Activated CD8-positive, alpha-beta memory T cell treated with anti-CD3 and anti-CD28 coated beads, Interleukin-2, amount 50 U/mL, for 48 hours (primary cell): ENCODE data around the gene UGT2A3.

ENCODE experiments used
- DNase-seq: peaks from one replicate; pipeline ENCODE4 v3.0.0-alpha.2; 2020

The UGT2A3 gene

DNA sequence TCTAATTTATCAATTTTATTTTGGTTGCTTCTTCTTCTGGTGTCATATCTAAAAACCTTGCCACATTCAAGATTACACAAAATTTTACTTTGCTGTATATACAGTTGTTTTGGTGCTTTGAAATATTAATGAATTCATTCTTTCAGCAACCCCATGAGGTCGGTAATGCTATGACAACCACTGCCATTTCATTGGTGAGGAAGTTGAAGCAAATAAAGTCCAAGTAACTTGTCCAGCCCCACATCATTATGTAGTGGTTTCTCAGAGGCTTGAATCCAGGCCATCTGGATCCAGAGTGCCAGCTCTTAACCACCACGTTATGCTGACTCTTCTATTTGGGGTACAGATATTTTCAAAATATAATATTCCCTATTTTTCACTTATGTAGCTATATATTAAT, 42.2 kb downstream of the UGT2A3 start:
- no peak for DNase-seq

DNA sequence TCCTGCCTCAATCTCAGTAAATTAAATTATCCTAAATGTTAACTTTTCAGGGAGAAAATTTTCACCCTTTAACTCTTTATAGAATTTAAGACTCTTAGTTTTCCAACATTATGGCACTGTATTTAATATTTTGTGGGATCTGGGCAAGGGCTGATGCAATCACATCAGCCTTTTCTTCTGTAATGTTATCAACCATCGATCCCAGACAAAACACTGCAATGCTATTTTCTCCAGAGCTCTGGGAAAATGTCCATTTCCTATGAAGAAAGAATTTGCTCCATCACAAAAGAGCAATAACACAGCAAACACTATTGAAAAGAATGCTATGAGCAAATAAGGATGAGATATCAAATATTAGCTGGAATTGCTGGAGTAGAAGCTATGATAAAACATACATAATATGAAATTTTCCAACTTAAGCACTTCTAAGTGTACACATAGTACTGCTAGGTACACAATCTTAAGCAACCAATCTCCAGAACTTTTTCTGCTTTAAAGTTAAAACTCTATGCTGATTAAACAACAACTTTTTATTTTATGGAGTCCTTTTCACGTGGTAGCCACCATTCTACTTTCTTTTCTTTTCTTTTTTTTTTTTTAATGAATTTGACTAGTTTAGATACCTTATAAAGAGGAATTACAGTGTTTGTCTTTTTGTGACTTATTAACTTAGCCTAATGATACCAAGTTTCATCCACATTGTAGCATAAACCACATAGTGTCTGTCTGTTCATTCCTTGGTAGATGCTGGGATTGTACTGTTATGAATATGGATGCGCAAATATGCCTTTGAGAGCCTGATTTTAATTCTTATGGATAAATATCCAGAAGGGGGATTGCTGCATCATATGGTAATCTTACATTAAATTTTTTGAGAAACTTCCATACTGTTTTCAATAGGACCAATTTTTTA, 43.6 kb downstream of the UGT2A3 start:
- DNase-seq: no peak

DNA sequence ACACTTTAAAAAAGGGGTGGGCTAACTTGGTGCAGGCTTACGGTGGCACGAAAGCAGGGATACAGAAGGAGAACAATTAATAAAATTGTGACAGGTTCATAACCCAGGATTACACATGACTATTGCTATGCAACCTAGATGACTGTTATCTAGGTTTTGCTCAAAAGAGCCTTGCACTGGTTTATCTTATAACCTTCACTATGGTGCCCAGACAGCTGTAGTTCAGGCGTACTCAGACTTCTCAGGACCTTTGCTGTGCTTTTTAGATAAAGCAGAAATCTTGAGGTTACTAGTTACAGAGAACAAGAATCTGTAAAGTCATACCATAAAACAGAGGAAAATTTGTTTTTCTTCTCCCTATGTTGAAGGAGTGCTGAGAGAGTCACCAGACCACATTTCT, 44.4 kb downstream of the UGT2A3 start:
- DNase-seq: no peak

- no peak for DNase-seq
Observed at GRCh38 chr4:68906780-68907137, 44.8 kb downstream of the UGT2A3 start.

DNA sequence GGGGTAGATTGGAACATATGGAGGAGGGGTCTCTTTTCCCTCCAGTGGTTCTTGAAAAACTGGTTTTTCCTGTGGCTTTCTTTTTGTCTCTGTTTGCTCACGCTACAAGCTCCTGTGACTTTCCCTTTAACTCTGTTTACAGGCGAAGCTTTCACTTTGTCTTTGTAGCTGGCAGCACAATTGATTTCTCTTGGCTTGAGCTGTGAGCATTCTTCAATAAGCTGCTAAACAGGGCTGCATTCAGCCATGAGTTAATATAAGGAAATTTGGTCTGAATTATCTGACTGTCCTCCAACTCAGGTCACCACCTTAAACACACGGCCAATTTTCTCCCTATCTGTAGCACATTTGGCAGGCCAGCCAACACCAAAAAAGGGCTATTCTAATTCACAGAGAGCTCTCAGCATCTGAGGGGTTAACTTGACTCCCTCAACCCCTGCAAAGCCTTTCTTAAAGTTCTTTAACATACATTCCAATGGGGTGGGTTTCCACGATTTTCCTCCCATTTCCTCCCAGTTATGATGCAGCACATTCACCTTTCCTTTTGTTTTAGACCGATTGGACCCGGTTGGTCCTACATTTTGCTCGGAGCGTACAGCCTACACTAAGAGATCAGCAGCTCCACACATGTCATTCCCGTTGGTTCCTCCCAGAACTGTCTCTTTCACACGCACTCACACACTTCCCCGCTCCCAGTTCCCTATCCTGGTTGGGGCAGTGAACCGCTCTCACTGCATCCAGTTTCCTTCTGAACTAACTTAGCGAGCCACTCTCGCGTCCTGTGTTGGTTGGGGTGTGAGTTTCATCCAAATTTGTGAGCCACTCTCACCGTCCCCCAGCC, 45.4 kb downstream of the UGT2A3 start:
- no peak for DNase-seq

DNA sequence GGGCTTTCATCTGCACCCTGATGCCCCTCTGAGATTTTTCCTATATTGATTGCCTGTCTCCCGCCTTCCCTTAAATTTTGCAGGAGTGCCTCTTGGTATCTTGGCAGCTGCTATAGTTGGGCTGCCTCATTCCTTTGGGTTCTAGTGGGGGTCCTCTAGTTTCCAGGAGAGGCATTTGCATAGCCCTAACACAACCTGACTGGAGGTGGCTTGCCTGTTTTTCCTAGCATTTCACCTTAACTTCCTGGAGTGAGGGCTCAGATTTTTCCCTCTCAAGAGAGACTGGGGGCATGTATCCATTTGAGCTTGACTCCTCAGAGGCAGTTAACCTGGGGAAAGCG, 46.0 kb downstream of the UGT2A3 start:
- no peak for DNase-seq

GRCh38 chr4:68904786-68905185, 46.8 kb downstream of the UGT2A3 start:
- DNase-seq: no peak

DNA sequence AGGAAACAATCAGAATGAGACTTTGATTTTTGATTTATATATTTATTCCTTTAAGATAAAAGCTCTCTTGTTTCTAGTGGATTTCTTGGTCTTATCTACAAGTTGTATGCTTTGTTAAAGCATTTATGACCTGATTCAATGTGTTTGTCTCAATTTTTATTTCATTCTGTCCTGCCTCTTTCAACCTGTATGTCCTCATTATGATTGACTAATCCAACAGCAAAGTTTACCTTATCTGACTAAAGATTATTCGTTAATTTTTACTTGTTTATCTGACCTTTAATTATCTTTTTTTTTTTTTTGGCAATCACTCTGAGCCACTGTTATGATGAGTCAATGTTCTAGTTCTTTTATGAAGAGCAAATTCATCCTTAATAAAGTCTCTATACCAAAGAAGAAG, 54.9 kb downstream of the UGT2A3 start:
- no peak for DNase-seq

DNA sequence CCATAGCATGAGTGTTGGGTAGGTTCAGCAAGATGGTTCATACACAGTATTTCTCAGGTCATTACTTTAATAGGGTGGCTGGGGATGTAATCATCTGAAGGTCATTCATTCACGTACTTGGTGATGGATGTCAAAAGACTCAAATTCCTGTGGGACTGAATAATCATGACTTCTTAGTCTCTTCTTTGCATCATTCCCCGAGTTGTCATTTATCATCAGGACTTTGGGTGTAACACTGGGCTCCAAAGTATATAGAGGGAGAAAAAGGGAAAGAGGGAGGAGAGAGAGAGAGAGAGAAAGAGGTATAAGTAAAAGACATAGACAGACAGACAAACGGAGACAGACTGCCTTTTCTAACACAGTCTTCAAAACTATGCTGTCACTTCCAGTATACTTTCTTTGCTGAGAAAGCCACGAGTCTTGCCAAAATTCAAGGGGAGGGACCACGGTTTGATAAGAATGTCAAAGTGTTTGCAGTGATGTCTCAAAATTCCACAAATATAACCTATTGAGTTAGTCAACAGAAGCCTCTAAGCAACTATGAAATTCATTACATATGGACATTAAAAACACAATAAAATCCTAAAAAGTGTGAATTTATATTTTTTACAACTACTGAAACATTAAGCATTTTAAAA, 55.9 kb downstream of the UGT2A3 start:
- no peak for DNase-seq

DNA sequence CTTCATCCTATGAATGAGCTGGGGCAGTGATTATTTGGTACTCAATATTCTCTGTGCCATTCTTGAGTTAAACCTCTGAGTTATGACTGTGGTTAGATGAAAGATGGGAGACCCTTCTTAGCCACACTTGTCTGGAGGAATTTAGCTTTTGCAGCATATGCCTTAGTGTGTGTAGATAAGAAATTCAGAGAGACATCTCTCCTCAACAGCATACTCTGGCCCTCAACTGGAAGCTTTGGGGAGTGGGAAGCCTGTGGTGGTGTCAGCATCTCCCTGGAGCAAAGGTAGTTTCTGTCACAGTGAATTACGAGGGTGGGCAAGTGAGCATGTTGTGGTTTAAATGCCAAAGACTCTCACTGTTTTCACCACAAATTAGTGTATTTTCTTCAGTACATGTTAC, 58.7 kb downstream of the UGT2A3 start:
- no peak for DNase-seq

DNA sequence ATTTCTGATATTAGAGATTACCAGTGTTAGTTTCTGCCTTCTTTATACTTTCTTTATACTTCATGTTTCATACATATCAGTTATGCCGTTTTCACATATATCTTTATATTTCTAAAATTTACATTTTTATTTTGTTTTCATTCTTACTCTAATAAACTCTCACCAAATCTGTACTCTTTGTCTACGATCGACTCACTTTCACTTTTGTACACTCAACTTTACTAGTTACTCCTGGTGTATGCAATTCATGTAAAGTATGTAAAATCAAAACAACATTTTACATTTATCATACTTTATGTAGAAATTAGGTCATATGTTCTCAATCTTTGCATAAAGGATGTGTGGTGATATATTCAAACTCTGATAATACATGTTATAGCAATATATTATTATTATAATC, 59.9 kb downstream of the UGT2A3 start:
- no peak for DNase-seq

DNA sequence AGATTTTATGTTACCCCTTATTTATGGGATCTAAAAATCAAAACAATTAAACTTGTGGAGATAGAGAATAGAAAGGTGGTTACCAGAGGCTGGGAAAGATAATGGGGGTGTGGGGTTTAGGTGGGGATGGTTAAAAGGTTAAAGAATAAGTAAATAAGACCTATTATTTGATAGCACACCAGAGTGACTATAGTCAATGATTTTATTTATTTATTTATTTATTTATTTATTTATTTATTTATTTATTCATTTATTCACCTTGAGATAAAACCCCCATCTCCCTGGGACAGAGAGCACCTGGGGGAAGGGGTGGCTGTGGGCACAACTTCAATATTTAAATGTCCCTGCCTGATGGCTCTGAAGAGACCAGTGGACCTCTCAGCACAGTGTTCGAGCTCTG, 66.1 kb downstream of the UGT2A3 start:
- no peak for DNase-seq

DNA sequence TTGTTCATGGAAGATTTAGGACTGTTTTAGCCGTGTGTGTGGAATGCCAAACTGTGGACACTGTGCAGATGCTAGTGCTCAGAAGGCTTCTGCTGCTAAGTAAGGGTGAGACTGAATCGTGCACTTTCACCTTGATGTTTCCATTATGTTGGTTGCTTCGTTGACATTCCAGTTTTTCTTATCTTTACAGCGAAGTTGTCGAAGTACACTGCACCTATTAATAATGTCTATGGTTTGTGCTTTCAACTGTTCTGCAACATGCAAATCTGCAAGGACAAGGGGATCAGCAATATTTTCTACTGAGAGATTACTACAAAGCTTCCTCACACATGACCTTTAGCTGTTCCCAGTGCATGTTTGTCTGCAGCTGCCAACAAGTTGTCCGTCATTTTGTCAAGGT, 67.7 kb downstream of the UGT2A3 start:
- no peak for DNase-seq
